Panc1 (cell line): Measurements from ENCODE around the gene CDH13. TPM values are rescaled to one million over a fixed set of nuclear protein-coding genes. Genes with fewer than 3 reads are reported as not detected.

Experiments used
- ATAC-seq: fragments of 200-7000 bp; cut with Tn5 transposase; 2 replicates; pipeline ENCODE4 v1.9.1; 2020; ENCODE audit warnings: mild to moderate bottlenecking, moderate library complexity
- BruUV-seq: library from RNA; stranded (reverse); fragments of 400-500 nt; replicated peaks from 2 replicates; lab custom pipeline; 2021; lab: Mats Ljungman, UMichigan
- CTCF ChIA-PET: fragments of 300-600 bp; sonication (Branson Sonifier 250); formaldehyde crosslinking; loops from one replicate; lab custom pipeline; 2022; ENCODE audit warnings: antibody characterized with exemption; lab: Charles Lee
- POLR2A ChIA-PET: fragments of 300-600 bp; sonication (Branson Sonifier 250); formaldehyde crosslinking; loops from one replicate; lab custom pipeline; 2022; ENCODE audit warnings: antibody characterized with exemption; lab: Charles Lee
- DNase-seq: peaks from one replicate; pipeline ENCODE4 v3.0.0-alpha.2; 2010; ENCODE audit warnings: low read depth, low spot score
- H3K27ac ChIP-seq: 2 replicates; pipeline ENCODE4 v1.5.1; 2011; ENCODE audit warnings: mild to moderate bottlenecking, low read length, inconsistent platforms
- H3K27me3 ChIP-seq: fragments of 200-500 bp; sonication (Bioruptor generic); 2 replicates; pipeline ENCODE4 v1.6.0; 2014; ENCODE audit warnings: low read length, inconsistent platforms; ENCODE audit not compliant: control insufficient read depth, insufficient read depth
- H3K36me3 ChIP-seq: fragments of 200-500 bp; sonication (Bioruptor generic); 2 replicates; pipeline ENCODE4 v1.5.1; 2014; ENCODE audit warnings: inconsistent platforms, mild to moderate bottlenecking, low read length, moderate library complexity; ENCODE audit not compliant: control insufficient read depth, insufficient read depth
- H3K4me1 ChIP-seq: 2 replicates; pipeline ENCODE4 v1.5.1; 2011; ENCODE audit warnings: inconsistent platforms, mild to moderate bottlenecking, low read length, moderate library complexity; ENCODE audit not compliant: control insufficient read depth, insufficient read depth
- H3K4me3 ChIP-seq, 2 experiments: 2 replicates each; pipeline ENCODE4 v1.5.1; 2011 to 2012; ENCODE audit warnings: low read depth in 2 of 2, low read length in 2 of 2, mild to moderate bottlenecking in 2 of 2, inconsistent platforms in 1 of 2, moderate library complexity in 1 of 2
- H3K9me3 ChIP-seq: fragments of 200-500 bp; sonication (Bioruptor generic); 2 replicates; pipeline ENCODE4 v1.5.1; 2014; ENCODE audit warnings: low read depth, mild to moderate bottlenecking, inconsistent platforms, low read length, moderate library complexity; ENCODE audit not compliant: control insufficient read depth, insufficient read depth
- POLR2AphosphoS5 ChIP-seq: IDR thresholded peaks from 2 replicates; pipeline ENCODE4 v1.6.1; 2012; ENCODE audit warnings: mild to moderate bottlenecking, low read depth, low read length, moderate library complexity
- SIN3A ChIP-seq: IDR thresholded peaks from 2 replicates; pipeline ENCODE4 v1.6.1; 2012; ENCODE audit warnings: low read depth, mild to moderate bottlenecking, low read length, moderate library complexity, borderline replicate concordance; ENCODE audit not compliant: insufficient read depth
- TCF7L2 ChIP-seq: IDR thresholded peaks from 2 replicates; pipeline ENCODE4 v1.6.1; 2011; ENCODE audit warnings: mild to moderate bottlenecking, low read depth, low read length, inconsistent platforms
- in situ Hi-C: cut with HindIII; loops from 2 replicates; pipeline ENCODE4 v1.10.0; 2016; ENCODE audit warnings: low sequenced_read_pairs, low pct_unique_long_range_greater_than_20kb
- intact Hi-C: fragments of 100-400 bp; cut with micrococcal nuclease; formaldehyde crosslinking; loops from one replicate; pipeline ENCODE4 v1.10.0; 2022; ENCODE audit not compliant: unreplicated experiment
- total RNA-seq: library from RNA; stranded (reverse); gene quantifications from one replicate; pipeline ENCODE4 v1.2.1, GENCODE V29; 2021; ENCODE audit not compliant: unreplicated experiment
- TF ChIP-seq, protein P1 (sequence below): fragments of 450-650 bp; IDR thresholded peaks from 2 replicates; pipeline ENCODE4 v1.5.1; 2017; ENCODE audit warnings: mild to moderate bottlenecking
- TF ChIP-seq, protein P2 (sequence below), 2 experiments: IDR thresholded peaks; 2 replicates each; pipeline ENCODE4 v1.6.1; 2011 to 2012; ENCODE audit warnings: low read depth in 2 of 2, control low read depth in 1 of 2, low read length in 1 of 2, mild to moderate bottlenecking in 1 of 2, moderate library complexity in 1 of 2; ENCODE audit not compliant: insufficient read depth in 1 of 2

CDH13 gene
- total RNA-seq, 1 experiment from 2014 or later = not detected

- H3K36me3 ChIP-seq = no peaks in the 10 kb centered on the region
- ChIA-PET POLR2A (no interaction called here), CTCF (no interaction called here)
- BruUV-seq = no TSS peak
- no peaks in the 10 kb centered on the region for H3K9me3 ChIP-seq
- no peak overlapping the region for H3K27ac ChIP-seq
- H3K27me3 ChIP-seq = no peaks in the 10 kb centered on the region
- H3K4me1 ChIP-seq = no peaks in the 10 kb centered on the region
- intact Hi-C loops = no loop called here
- no peak for ATAC-seq
- no peak overlapping the region for H3K4me3 ChIP-seq
- in situ Hi-C loops = no loop called here
- TF ChIP-seq TCF7L2 = no peak
- no peak for TF ChIP-seq SIN3A
- TF ChIP-seq, protein P1, sequence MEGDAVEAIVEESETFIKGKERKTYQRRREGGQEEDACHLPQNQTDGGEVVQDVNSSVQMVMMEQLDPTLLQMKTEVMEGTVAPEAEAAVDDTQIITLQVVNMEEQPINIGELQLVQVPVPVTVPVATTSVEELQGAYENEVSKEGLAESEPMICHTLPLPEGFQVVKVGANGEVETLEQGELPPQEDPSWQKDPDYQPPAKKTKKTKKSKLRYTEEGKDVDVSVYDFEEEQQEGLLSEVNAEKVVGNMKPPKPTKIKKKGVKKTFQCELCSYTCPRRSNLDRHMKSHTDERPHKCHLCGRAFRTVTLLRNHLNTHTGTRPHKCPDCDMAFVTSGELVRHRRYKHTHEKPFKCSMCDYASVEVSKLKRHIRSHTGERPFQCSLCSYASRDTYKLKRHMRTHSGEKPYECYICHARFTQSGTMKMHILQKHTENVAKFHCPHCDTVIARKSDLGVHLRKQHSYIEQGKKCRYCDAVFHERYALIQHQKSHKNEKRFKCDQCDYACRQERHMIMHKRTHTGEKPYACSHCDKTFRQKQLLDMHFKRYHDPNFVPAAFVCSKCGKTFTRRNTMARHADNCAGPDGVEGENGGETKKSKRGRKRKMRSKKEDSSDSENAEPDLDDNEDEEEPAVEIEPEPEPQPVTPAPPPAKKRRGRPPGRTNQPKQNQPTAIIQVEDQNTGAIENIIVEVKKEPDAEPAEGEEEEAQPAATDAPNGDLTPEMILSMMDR = no peak
- TF ChIP-seq POLR2AphosphoS5 = no peak
- TF ChIP-seq, protein P2, sequence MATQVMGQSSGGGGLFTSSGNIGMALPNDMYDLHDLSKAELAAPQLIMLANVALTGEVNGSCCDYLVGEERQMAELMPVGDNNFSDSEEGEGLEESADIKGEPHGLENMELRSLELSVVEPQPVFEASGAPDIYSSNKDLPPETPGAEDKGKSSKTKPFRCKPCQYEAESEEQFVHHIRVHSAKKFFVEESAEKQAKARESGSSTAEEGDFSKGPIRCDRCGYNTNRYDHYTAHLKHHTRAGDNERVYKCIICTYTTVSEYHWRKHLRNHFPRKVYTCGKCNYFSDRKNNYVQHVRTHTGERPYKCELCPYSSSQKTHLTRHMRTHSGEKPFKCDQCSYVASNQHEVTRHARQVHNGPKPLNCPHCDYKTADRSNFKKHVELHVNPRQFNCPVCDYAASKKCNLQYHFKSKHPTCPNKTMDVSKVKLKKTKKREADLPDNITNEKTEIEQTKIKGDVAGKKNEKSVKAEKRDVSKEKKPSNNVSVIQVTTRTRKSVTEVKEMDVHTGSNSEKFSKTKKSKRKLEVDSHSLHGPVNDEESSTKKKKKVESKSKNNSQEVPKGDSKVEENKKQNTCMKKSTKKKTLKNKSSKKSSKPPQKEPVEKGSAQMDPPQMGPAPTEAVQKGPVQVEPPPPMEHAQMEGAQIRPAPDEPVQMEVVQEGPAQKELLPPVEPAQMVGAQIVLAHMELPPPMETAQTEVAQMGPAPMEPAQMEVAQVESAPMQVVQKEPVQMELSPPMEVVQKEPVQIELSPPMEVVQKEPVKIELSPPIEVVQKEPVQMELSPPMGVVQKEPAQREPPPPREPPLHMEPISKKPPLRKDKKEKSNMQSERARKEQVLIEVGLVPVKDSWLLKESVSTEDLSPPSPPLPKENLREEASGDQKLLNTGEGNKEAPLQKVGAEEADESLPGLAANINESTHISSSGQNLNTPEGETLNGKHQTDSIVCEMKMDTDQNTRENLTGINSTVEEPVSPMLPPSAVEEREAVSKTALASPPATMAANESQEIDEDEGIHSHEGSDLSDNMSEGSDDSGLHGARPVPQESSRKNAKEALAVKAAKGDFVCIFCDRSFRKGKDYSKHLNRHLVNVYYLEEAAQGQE (IDR thresholded peaks at IDR 0.05; ENCODE audit: insufficient read depth in 1 of 2, low read depth in 2 of 2, low read length in 1 of 2) = no peak
- no peak for DNase-seq
Observed at GRCh38 chr16:82761858-82762257, 135.1 kb downstream of the CDH13 start.

GRCh38 chr16:82763371-82763770 lies 136.6 kb downstream of the CDH13 start:
- no peak for DNase-seq
- no TSS peak for BruUV-seq
- CTCF ChIA-PET = no interaction called here
- intact Hi-C loops (no loop called here), in situ Hi-C loops (no loop called here)
- no peak for ATAC-seq
- Histone ChIP-seq H3K4me1 (no peaks in the 10 kb centered on the region), H3K27me3 (no peaks in the 10 kb centered on the region), H3K36me3 (no peaks in the 10 kb centered on the region), H3K27ac (no peak overlapping the region), H3K9me3 (no peaks in the 10 kb centered on the region), H3K4me3 (no peak overlapping the region)
- TF ChIP-seq, protein P1 = no peak
- TF ChIP-seq TCF7L2 (no peak), SIN3A (no peak), POLR2AphosphoS5 (no peak)
- TF ChIP-seq, protein P2 (IDR thresholded peaks at IDR 0.05; ENCODE audit: insufficient read depth in 1 of 2, low read depth in 2 of 2, low read length in 1 of 2) = no peak
- POLR2A ChIA-PET = no interaction called here
